RCC 7860 (cell line): Measurements from ENCODE around the gene CLUH.

Experiments
- DNase-seq: peaks from one replicate; pipeline ENCODE4 v3.0.0-alpha.2; 2015; ENCODE audit warnings: low spot score
- FAIRE-seq: peaks from 2 replicates; lab custom pipeline; 2012; peaks lifted over from hg19 to GRCh38; lab: Jason Lieb, UNC

CLUH gene

DNA sequence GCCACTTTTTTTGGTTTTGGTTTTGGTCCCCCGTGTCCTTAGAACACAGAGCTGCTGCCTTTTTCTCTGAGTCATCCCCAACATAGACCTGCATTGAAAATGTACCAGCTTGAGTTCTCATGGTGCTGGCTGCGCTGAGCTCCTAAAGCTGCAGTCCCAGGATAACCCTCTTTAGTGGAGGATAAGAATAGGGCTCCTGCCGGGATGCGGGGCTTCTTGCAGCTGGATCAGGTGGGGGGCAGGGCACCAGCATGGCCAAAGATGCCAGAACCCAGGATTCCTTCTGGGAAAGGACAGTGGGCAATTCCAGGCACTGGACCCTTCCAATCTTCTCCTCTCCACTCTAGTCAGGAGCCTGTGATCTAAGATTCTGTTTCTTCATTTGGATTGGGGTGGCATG lies 8.3 kb upstream of the CLUH start:
- DNase-seq, result no peak
- no peak for FAIRE-seq

DNA sequence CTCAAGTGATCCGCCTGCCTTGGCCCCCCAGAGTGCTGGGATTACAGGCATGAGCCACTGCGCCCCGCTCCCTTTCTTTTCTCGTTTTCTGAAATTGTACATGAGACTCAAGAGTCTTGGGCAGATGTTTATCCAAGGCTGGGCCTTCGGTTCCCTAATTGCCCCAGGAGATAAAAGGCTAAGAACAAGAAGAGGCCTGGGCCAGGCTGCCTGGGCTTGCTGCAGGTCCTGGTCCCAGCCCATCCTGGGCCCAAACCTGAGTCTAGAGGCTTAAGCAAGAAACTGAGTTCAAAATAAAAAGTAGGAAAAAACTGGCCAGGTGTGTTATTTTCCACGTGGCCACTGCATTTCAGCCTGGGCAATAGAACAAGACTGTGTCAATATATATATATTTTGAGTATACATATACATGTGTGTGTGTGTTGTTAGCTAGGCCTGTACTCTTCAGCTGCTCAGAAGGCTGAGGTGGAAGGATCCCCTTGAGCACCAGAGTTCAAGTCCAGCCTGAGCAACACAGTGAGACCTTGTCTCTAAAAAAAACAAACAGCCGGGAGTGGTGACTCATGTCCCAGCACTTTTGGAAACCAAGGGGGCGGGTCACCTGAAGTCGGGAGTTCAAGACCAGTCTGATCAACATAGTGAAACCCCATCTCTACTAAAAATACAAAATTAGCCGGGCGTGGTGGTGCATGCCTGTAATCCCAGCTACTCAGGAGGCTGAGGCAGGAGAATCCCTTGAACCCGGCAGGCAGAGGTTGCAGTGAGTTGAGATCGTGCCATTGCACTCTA lies 6.8 kb upstream of the CLUH start:
- DNase-seq (no peak), FAIRE-seq (no peak)

DNA sequence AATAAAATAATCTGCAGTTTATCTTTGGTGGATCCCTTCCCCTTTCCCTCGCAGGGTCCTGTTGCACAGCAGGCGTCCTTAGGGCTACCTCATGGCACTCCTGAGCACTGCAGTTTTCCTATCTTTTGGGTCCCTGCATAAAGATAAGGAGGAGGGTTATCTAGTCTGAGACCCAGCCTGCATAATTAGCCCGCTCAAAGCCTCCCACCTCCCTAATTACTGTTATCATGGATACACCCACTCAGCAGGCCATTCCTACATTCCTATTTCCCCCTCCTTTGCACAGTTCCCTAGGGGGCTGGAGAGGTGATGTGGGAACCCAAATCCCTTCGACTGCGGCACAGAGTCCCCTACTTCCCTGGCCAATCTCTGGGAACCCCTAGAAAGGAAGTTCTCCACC lies 5.1 kb upstream of the CLUH start:
- FAIRE-seq (no peak), DNase-seq (no peak)

DNA sequence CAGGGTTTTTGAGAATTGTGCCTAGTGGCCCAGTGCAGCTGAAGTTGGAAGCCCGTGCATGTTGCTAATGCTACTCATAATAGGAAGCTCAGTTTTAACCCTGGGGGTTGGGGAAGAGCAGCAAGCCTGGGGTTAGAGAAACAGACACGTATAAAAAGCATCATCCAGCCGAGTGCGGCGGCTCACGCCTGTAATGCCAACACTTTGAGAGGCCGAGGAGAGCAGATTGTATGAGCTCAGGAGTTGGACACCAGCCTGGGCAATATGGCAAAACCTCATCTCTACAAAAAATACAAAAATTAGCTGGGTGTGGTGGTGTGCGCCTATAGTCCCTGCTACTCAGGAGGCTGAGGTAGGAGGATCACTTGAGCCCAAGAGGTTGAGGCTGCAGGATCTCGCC lies 2.3 kb upstream of the CLUH start:
- DNase-seq (no peak), FAIRE-seq (no peak)

DNA sequence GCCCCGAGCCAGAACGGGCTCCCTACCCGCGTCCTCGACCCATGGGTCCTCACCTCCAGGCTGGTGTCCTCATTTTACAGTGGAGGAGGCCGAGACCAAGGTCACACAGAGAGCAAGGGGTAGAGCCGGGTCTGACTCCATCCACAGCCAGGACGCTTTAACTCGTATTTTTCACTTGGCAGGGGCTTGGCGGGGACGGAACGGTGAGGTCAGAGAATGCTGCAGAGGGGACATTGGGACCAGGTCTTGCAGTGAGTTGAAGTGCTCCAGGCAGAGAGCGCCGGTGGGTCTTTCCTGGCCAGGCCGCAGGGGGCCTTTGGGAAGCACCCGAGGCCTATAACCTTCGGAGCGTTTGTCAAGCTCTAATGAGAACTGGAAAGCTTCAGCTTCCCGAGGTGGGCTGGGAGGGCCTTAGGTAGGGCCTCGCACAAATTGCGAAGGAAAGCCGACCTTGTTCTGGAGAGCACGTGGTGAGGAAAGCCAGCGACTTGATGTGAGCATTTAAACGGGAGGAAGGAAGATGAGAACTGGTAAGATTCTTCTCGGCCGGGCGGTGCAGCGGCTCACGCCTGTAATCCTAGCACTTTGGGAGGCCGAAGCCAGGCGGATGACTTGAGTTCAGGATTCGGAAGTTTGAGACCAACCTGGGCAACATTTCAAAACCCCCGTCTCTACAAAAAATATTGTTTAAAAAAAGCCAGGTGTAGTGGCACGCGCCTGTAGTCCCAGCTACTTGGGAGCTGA lies 908 bp upstream of the CLUH start:
- FAIRE-seq (no peak), DNase-seq (no peak)

DNA sequence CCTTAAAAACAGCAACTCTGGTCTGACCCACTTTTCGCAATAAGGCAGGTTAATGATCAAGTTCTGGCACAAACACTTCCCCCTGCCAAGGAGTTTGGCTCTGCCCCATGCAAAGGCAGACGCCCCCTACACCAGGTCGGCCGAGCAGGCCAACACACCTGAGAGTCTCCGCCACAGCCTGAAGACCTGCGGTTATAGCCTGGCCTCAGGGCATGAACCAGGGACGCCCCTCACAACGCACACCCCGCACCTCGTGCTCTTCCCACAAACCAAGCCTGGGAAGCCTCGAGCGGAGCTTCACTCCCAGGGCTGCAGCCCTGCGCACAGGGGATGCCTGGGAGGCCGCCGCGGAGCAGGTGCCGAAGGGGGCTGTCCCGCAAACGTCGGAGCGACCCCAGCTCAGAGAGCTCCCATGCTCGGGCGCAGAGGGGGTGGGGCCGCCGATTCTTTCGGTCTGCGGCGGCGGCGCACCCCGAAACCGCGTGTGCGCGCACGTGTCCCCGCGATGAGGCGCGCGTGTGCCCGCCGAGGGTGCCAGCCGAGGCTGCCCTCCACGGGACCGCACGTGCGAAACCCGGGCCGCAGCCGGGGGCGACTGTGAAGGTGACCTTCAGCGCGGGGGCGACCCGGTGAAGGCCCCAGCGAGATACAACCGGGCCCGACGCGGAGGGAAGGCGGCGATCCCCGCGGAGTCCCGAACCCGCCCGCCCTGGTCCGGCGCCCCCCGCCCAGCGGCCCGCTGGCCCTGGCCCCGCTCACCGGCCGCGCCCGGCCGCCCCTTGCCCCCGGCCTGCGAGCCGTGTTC lies 559 bp downstream of the CLUH start:
- no peak for FAIRE-seq
- DNase-seq, result no peak

DNA sequence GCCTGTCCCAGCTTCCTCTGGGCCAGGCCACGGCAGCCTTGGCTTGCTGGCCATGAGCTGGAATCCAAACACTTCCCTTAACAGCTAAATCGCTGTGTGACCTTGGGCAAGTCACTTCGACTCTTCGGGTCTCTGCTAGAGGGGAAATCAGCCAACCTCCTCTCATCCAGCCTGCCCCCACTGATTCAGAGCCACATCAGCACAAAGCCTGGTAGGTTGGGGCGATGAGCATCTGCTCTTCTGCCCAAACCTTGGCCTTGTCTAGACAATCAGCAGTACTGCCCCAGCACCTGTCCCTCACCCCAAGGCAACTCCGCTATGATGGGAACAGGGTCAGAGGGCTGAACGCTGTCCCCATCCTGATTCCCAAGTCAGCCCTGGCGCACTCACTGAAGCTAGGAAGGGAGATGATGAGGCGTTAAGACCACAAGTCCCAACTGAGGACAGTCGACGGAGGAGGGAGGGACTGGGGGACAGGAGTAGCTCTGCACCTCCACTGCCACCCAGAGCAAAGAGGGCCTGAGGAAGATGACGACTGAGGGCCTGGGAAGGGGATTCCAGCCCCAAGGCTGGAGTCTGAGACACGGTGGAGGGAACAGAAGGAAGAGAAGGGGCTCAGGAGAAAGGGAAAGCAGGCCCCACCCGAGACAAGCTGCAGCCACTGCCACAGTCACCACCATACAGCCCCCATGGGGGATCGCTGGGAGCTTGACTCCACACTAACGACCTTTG lies 1.3 kb downstream of the CLUH start:
- no peak for FAIRE-seq

DNA sequence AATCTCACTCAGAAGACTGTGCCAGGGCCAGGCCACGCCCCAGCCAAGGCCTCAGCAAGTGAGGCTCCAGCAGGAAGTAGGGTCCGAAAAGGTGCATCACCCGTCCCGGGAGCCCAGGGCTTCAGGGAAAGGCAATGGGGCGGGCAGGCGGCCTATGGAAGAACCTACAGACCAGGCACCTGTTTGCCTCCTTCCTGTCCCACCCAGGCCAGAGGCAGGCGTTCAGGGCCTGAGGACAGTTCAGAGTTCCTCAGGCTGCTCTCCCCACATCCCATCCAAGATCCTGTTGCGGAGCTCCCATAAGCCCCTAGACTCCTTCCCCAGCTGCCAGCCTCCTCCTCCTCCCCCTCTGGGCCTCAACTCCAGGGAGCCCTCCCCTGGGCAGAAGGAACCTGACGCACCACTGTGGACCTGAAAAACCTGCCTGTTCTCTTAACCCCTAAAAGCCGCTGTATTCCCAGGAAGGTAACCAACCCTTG lies 2.3 kb downstream of the CLUH start:
- FAIRE-seq, result no peak
- DNase-seq, result no peak

More for the DNA sequence above, 1.3 kb downstream of the CLUH start:
- no peak for DNase-seq

DNA sequence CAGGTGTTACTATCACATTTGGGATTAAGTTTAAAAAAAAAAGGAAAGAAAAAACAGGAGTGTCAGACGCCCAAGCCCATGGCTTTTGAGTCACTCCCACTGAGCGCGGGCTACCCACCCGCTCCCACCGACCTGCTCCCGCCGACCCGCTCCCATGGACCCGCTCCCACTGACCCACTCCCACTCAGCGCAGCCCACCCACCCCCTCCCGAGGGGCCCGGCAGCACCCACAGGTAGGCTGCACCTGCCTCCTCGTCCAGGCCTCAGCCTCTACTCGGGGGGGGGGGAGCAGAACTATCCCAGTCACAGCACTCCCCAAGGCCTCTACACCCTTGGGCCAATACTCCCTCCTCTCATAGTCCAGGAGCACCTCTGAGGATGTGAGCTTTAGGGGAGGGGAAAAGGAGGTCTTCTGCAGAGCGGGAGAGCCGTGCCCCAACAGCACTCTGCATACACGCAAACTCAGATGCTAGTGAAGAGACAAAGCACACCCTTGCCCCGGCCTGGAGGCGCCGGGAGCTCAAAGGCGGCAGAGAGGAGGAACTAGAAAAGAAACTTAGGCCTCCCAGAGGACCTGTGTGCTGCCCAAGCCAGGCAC lies 2.9 kb downstream of the CLUH start:
- no peak for FAIRE-seq
- DNase-seq, result no peak

DNA sequence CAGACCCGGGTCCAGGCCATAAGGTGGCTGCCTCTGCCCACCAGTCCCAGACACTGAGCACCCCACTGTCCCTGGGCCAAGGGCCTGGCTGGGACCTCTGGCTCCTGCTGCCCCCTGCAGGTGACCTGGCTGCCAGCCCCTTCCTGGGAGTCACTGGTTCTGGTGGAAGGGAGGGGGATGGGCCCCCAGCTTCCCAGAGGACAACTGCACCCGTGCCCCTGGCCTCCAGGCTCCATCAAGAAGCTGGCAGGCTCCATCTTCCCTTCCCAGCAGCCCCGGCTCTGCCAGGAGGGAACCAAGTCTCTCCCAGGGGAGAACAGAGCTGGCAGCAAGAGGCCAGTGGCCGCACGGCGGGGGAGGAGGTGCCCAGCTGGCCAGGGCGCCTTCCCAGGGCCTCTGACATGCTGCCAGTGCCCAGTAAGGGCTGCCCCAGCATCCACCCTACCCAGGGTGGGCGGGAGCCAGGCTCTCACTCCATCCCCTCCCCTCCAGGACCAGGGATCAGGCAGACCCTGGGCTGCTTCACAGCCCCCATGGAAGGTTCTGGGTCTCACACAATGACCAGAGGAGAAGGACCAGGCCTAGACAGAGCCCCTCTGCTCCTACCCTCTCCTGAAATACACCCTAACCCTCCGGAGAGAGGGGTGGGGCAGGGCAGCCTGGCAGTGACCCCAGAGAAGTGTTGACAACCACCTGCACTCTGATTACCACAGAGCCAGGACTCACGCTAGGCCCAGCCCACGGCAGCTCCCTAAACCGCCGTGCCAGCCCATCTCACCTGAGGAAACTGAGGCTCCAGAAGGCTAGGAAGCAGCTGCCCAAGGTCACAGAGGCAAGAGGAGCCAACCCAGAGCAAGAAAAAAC lies 3.6 kb downstream of the CLUH start:
- FAIRE-seq, result no peak
- no peak for DNase-seq

DNA sequence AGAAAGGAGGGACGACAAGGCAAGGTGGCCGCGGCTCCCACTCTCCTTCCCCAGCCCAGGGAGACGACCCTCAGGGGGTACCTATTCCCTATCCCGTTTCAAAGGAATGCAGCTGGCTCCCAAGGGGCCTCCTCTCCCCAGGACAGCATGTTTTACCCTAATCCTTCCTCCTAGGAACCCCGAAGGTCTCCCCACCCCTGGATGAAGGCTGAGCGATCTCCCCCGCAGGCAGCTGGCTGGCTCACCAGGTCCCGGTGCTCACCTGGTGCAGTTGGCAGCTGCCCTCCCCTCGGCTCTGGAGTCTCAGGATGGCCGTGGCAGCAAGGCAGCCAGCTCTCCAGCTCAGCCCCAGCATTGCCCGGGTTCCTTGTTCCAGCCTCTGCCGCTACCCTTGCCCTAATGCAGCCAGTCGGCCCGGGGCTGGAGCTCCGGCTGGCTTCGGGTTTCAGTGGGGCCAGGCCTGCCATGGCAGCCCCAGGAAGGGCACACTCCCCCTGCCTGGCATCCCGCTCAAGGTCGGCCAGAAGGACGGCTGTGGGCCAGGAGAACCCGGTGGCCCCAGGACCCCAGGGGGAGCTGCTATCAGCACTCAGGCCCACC lies 4.6 kb downstream of the CLUH start:
- DNase-seq (no peak), FAIRE-seq (no peak)

DNA sequence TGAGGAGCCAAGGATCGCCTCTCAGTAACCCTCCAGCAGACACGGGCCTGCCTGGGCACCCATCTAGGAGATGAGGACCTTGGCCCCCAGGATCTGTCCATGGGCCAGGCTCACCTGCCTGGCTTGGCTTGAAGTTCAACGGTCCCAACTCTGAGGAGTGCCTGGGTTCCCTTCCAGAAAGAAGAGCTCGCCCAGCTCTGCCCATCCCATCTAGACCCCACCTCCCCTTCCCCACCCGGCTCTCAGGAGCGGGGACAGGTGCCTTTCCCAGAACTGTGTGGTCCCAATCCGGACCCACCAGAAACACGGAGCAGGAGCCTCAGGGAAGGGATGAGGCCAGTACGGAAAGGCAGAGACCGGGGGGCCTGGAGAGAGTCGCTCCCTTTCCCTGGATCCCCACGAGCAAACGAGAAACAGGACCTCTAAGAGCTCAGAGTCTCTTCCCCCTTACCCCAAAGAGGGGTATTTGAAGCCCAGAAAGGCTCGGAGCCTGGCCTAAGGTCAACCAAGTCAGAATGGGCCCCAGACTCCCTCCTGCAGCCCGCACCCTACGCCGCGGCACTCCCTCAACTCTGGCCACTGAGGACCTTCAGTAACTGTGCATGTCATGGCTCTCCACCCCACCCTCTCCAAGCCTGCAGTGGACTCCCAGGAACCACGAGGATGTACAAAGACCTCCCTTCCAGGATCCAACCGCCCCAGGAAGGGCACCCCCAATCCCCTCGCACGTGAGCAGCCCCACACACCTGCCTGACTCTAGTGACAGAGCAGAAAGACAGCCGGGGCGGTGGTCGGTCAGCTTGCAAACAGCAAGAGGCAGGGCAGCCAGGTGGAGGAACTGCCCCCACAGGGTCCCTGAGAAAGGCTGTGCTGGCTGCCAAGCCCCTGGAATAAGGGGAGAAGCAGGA lies 5.4 kb downstream of the CLUH start:
- no peak for DNase-seq
- no peak for FAIRE-seq

DNA sequence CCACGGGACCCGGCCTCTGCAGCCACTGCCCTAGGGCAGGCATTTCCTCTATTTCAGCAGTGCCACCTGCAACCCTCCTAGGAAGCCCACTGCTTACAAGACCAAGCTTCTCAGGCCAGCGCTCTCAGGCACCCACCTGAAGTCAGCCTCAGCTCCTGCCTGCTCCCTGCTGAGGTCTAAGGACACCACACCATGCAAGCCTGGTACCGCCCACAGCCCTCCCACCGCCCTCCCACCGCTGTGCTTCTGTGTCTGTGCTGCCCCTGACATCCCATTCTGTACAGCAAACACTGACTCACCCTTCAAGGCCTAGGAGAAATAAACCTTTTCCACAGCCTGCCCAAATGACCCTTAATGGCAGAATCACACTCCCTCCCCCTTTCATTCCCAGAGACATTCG lies 6.3 kb downstream of the CLUH start:
- no peak for DNase-seq
- no peak for FAIRE-seq

DNA sequence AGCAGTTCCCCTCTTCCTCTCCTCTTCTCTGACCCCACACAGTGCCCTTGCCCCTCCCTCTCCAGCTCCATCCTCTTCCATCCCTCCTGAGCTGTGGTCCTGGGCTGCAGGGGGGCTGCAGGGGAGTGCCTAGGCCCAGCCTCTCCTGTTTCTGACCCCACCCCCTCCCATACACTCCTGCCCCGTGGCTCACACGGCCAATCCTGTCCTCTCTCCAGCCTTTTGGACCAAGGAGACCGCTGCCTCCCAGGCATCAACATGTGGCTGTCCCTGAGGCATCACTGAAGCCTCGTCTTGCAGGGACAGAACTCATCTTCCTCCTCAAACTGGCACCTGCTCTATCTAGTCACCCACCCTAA lies 6.7 kb downstream of the CLUH start:
- FAIRE-seq (no peak), DNase-seq (no peak)

DNA sequence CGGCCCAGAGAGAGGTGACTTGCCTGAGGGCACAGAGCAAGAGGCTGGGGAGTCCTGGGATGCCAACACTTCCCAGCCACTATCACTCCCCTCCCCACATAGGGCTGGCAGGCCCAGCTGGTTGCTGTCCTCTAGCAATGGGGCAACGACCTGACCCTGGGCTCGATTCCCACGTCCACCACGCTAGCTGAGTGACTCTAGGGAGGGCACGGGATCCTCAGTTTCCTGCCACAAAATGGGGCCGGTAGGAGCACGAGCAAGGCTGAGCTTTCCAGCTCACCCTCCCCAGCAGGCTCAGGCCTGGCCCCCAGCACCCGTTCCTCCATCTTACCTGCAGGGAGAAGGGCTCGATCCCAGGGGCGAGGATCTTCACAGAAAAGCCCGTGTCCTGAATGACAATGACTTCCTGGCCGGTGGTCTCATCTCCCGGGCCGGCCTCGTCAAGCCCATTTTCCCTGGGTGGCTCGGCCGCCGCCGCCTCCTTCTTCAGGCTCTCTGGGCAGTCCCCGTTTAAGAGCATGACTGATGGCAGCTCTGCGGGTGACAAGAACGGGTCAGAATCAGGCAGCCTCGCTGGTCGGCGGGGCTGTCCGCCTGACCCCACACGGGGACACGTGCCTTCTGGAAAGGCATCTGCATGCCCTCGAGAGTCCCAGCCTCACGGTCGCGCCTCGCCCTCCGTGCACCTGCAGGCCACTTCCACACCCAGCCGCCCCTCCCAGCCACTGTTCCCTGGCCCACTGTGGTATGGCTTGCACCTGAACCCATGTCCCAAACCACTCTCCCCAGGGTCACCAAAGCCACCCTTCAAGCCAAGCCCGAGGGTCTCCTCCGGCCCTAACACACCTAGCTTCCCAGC lies 7.3 kb downstream of the CLUH start:
- FAIRE-seq (no peak), DNase-seq (no peak)

DNA sequence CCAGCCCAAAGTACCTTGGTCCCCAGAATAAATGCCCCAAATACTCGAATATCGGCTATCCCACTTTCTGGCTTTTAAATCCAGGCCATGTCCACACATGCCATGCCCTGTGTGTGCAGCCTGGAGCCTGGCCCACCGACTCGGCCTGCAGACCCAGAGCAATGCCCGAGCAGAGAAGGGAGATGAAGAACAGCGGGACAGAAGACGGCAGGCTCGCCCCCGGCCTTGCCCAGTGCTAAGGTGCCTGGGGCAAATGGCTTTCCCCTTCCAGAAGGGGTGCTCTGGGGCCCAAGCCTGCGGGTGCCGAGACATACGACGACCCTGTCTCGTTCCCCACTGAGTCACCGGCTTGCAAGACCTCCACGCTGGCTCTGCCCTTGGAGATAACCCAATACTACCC lies 8.0 kb downstream of the CLUH start:
- FAIRE-seq (no peak), DNase-seq (no peak)

DNA sequence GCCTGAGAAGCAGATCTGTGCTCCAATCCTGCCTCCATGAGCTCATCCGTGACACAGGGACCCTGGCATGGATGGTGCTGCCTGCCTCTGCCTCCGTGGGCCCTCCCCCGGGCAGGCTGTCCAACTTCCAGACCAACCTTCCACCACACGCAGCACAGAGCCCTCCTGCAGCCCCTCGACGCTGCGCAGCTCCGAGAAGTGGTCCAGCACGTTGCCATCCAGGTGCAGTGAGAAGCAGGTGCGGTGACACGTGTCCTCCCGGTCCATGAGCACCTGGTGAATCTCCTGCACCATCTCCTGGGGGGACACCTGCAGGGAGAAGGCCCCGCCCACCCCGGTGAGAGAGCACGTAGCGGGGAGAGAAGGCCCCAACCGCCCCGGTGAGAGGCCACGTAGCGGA lies 8.4 kb downstream of the CLUH start:
- FAIRE-seq, result no peak
- no peak for DNase-seq
